ENCODE measurements around the gene PFAS.
A peak's percentile ranks its signal among the peaks of the same experiment; 100 is the strongest.
"Not testable (repeated sequence)": the region's sequence is repeated elsewhere in the genome, so short reads cannot be mapped to it uniquely, and the experiment has no call there.

Gene PFAS

GRCh38 chr17:8225813-8226535 is 23.1 kb upstream of the PFAS start:
- peak in 4 of 5 experiments; percentile 49 to 90 (median 62) for DNase-seq

- peak in 1 of 5 experiments; percentile 41 for DNase-seq
Measured at GRCh38 chr17:8226536-8227237, 22.4 kb upstream of the PFAS start.

- DNase-seq, result no peak
Measured at GRCh38 chr17:8227238-8227581, 21.9 kb upstream of the PFAS start.

- DNase-seq, result no peak
Measured at GRCh38 chr17:8231701-8232100, 17.4 kb upstream of the PFAS start.

- no peak for DNase-seq
Measured at GRCh38 chr17:8234361-8235270, 14.5 kb upstream of the PFAS start.

GRCh38 chr17:8235676-8236075 is 13.4 kb upstream of the PFAS start:
- DNase-seq, result no peak

- DNase-seq, result no peak
Measured at GRCh38 chr17:8237175-8237574, 11.9 kb upstream of the PFAS start.

- no peak for DNase-seq
Measured at GRCh38 chr17:8237886-8238285, 11.2 kb upstream of the PFAS start.

- DNase-seq, result peak in 2 of 5 experiments; percentile 16 to 41
Measured at GRCh38 chr17:8243827-8244226, 5.3 kb upstream of the PFAS start.

- no peak for DNase-seq
Measured at GRCh38 chr17:8244768-8245167, 4.3 kb upstream of the PFAS start.

- DNase-seq, result no peak
Measured at GRCh38 chr17:8249621-8250500, 772 bp downstream of the PFAS start.

- not testable (repeated sequence) for DNase-seq
Measured at GRCh38 chr17:8251411-8251810, 2.3 kb downstream of the PFAS start.

GRCh38 chr17:8253801-8254200 is 4.7 kb downstream of the PFAS start:
- DNase-seq, result peak in 1 of 5 experiments; percentile 9

- no peak for DNase-seq
Measured at GRCh38 chr17:8254881-8255280, 5.8 kb downstream of the PFAS start.

GRCh38 chr17:8255499-8255898 is 6.4 kb downstream of the PFAS start:
- DNase-seq, result no peak

- no peak for DNase-seq
Measured at GRCh38 chr17:8256291-8256690, 7.2 kb downstream of the PFAS start.

GRCh38 chr17:8256691-8257090 is 7.6 kb downstream of the PFAS start:
- DNase-seq, result no peak

GRCh38 chr17:8257801-8258200 is 8.7 kb downstream of the PFAS start:
- DNase-seq, result no peak

- DNase-seq, result no peak
Measured at GRCh38 chr17:8264320-8264719, 15.2 kb downstream of the PFAS start.

GRCh38 chr17:8264836-8265542 is 15.9 kb downstream of the PFAS start:
- DNase-seq, result no peak

- DNase-seq, result no peak
Measured at GRCh38 chr17:8266648-8267479, 17.8 kb downstream of the PFAS start.
